ENCODE data around the gene ACOXL.

ACOXL gene

GRCh38 chr2:110866466-110866865, 134.1 kb downstream of the ACOXL start:
- DNase-seq (ENCODE audit: low spot score), result no peak
- in situ Hi-C loops (cut with MboI; ENCODE audit: low sequenced_read_pairs, unreplicated experiment), result loop anchor here (25.0 kb wide), 1 partner anchor 171 kb away; no protein-coding TSS in a partner anchor
- TF ChIP-seq, protein P1, sequence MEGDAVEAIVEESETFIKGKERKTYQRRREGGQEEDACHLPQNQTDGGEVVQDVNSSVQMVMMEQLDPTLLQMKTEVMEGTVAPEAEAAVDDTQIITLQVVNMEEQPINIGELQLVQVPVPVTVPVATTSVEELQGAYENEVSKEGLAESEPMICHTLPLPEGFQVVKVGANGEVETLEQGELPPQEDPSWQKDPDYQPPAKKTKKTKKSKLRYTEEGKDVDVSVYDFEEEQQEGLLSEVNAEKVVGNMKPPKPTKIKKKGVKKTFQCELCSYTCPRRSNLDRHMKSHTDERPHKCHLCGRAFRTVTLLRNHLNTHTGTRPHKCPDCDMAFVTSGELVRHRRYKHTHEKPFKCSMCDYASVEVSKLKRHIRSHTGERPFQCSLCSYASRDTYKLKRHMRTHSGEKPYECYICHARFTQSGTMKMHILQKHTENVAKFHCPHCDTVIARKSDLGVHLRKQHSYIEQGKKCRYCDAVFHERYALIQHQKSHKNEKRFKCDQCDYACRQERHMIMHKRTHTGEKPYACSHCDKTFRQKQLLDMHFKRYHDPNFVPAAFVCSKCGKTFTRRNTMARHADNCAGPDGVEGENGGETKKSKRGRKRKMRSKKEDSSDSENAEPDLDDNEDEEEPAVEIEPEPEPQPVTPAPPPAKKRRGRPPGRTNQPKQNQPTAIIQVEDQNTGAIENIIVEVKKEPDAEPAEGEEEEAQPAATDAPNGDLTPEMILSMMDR (IDR thresholded peaks at IDR 0.05; ENCODE audit: borderline replicate concordance, control extremely low read depth, extremely low read depth, insufficient read depth, missing control alignments), result no peak

DNA sequence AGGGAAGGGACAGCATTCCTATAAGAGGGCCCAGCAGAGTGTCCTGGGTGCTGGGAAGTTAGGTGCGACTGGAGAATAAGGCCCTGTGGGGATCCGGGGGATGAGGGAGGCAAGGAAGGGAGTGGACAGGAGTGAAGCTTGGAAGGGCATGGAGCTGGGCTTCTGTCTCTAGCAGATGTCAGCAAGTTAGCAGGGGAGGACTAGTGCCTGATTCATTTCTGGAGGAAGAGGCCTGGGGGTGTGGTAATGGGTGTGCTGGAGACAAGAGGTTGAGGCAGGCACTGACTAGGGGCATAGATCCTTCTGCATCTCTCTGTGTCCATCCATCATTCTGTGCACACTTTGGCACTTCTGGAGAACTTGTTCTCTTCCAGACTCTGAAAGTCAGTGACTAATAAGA, 134.7 kb downstream of the ACOXL start:
- TF ChIP-seq, protein P1 (IDR thresholded peaks at IDR 0.05; ENCODE audit: borderline replicate concordance, control extremely low read depth, extremely low read depth, insufficient read depth, missing control alignments), result no peak
- in situ Hi-C loops (cut with MboI; ENCODE audit: low sequenced_read_pairs, unreplicated experiment), result loop anchor here (25.0 kb wide), 1 partner anchor 170 kb away; no protein-coding TSS in a partner anchor
- no peak for DNase-seq (ENCODE audit: low spot score)

DNA sequence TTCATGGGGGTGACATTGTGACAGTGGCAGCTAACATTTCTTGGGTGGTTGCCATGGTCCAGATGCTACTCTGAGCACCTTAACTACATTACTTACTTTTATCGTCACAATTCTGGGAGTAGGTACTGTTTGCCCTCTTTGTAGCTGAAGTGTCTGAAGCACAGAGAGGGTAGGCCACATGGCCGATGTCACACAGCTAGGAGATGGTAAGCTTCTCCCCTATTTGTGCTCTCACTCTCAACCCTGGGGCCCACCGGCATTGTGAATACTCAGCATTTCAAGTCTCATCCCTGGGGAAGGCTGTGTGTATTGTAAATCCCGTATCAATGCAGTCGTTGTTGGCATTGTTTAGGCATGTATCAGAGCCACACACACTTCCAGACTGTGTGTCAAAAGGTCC, 136.6 kb downstream of the ACOXL start:
- TF ChIP-seq, protein P1 (IDR thresholded peaks at IDR 0.05; ENCODE audit: borderline replicate concordance, control extremely low read depth, extremely low read depth, insufficient read depth, missing control alignments), result no peak
- in situ Hi-C loops (cut with MboI; ENCODE audit: low sequenced_read_pairs, unreplicated experiment), result loop anchor here (25.0 kb wide), 1 partner anchor 168 kb away; no protein-coding TSS in a partner anchor
- no peak for DNase-seq (ENCODE audit: low spot score)

DNA sequence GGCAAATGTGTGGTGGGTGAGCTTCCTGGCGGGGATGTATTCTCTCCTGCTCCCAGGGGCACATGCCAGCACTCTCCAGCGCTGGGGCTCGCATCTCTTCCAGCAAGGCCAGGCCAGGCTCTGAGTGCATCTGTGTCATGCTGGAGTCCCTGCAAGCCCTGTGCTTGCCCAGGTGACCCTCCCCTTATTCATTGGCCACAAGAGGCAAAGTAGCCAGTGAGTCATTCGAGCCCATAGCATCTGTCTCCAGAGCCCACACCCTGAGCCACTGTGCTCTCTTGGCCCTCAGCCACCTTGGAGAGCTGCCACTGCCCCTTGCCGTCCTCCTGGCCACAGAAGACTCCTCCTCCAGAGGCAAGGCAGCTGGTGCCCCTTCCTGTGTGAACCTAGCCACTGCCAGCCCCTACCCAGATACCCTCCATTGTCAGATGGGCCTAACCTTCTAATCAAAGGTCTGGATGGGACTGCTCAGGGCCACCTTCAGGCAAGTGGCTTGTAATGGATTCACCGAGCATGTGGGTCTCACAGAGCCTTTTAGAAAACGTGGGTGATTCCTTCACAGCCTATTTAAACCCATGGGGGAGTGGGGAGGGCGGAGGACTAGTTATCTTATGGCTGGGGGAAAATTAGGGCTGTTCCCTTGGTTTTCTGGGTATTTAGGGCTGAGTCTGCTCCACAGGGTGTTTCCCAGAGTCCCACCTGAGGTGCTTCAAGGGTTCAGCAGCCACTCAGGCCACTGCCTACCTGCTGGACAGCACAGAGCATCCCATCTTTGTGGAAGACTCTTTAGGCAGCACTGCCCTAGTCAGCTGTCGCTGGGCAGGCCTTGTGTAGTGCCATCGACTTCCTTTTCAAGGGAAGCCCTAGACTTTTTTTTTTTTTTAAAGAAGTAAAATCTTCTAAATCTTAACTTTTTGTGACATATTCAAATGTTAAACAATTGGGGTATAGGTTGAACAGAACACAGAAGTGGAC, 137.4 kb downstream of the ACOXL start:
- no peak for DNase-seq (ENCODE audit: low spot score)
- in situ Hi-C loops (cut with MboI; ENCODE audit: low sequenced_read_pairs, unreplicated experiment), result loop anchor here (25.0 kb wide), 1 partner anchor 168 kb away; no protein-coding TSS in a partner anchor
- TF ChIP-seq, protein P1 (IDR thresholded peaks at IDR 0.05; ENCODE audit: borderline replicate concordance, control extremely low read depth, extremely low read depth, insufficient read depth, missing control alignments), result no peak

DNA sequence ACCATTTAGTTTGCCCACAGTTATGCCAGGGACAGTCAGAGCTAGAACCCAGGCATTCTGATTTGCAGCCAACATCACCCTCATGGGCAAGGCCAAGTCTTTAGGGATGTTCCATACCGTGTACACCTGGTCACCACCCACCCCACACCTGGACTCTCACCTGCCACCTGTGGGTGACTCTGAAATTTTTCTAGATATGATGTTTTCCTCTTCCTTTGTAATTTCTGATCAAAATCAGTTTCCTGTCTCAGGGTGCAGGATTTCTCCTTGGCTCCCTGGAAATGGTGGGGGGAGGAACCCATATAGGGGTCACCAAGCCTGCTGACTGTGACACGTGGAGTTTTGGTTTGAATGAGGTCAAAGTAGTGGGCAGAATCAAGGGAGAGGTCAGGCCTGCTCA, 138.2 kb downstream of the ACOXL start:
- TF ChIP-seq, protein P1 (IDR thresholded peaks at IDR 0.05; ENCODE audit: borderline replicate concordance, control extremely low read depth, extremely low read depth, insufficient read depth, missing control alignments), result no peak
- in situ Hi-C loops (cut with MboI; ENCODE audit: low sequenced_read_pairs, unreplicated experiment), result loop anchor here (25.0 kb wide), 1 partner anchor 167 kb away; no protein-coding TSS in a partner anchor
- DNase-seq (ENCODE audit: low spot score), result no peak

GRCh38 chr2:110871637-110872036, 139.3 kb downstream of the ACOXL start:
- in situ Hi-C loops (cut with MboI; ENCODE audit: low sequenced_read_pairs, unreplicated experiment), result loop anchor here (25.0 kb wide), 1 partner anchor 166 kb away; no protein-coding TSS in a partner anchor
- TF ChIP-seq, protein P1 (IDR thresholded peaks at IDR 0.05; ENCODE audit: borderline replicate concordance, control extremely low read depth, extremely low read depth, insufficient read depth, missing control alignments), result no peak
- no peak for DNase-seq (ENCODE audit: low spot score)

Measured in GM13976 (cell line).